Measurements from ENCODE around the gene PLPPR3.
A peak's percentile ranks its signal among the peaks of the same experiment; 100 is the strongest.

Gene PLPPR3

GRCh38 chr19:867301-867793 is 45.6 kb upstream of the PLPPR3 start:
- H3K9me3 ChIP-seq (ENCODE audit: insufficient read depth, low read length) = no peaks in the 10 kb centered on the region
- no peak overlapping the region for H3K4me3 ChIP-seq (ENCODE audit: insufficient read depth, low read length, poor library complexity, severe bottlenecking)
- no peak overlapping the region for H3K4me2 ChIP-seq (ENCODE audit: low read depth, low read length, poor library complexity, severe bottlenecking)
- no peak overlapping the region for H2AFZ ChIP-seq (ENCODE audit: low read depth, low read length, severe bottlenecking)
- H3K9ac ChIP-seq (ENCODE audit: low read length) = no peak overlapping the region
- H3F3A ChIP-seq (ENCODE audit: insufficient read depth) = no peaks in the 10 kb centered on the region
- H3K27me3 ChIP-seq (ENCODE audit: low read length) = no peaks in the 10 kb centered on the region
- no peak for TF ChIP-seq EZH2phosphoT487 (conservative IDR thresholded peaks at IDR 0.05; ENCODE audit: low read length)
- no peak for TF ChIP-seq CTCF (IDR thresholded peaks at IDR 0.05; ENCODE audit: insufficient read depth, low read length, poor library complexity, severe bottlenecking)
- no peaks in the 10 kb centered on the region for H3K9me2 ChIP-seq (replicated peaks; ENCODE audit: insufficient read depth, low read length)
- no peaks in the 10 kb centered on the region for H3K36me3 ChIP-seq (ENCODE audit: low read length)
- no peaks in the 10 kb centered on the region for H4K20me1 ChIP-seq (ENCODE audit: low read depth, low read length)
- H3K27ac ChIP-seq (ENCODE audit: low read depth, low read length) = no peak overlapping the region
- H3K79me2 ChIP-seq (ENCODE audit: insufficient read depth, low read length) = no peaks in the 10 kb centered on the region

GRCh38 chr19:866769-867300 is 45.1 kb upstream of the PLPPR3 start:
- H3K9me2 ChIP-seq (replicated peaks; ENCODE audit: insufficient read depth, low read length) = no peaks in the 10 kb centered on the region
- no peaks in the 10 kb centered on the region for H3F3A ChIP-seq (ENCODE audit: insufficient read depth)
- no peaks in the 10 kb centered on the region for H3K9me3 ChIP-seq (ENCODE audit: insufficient read depth, low read length)
- H4K20me1 ChIP-seq (ENCODE audit: low read depth, low read length) = no peaks in the 10 kb centered on the region
- no peak overlapping the region for H3K4me3 ChIP-seq (ENCODE audit: insufficient read depth, low read length, poor library complexity, severe bottlenecking)
- H3K27ac ChIP-seq (ENCODE audit: low read depth, low read length) = no peak overlapping the region
- no peaks in the 10 kb centered on the region for H3K79me2 ChIP-seq (ENCODE audit: insufficient read depth, low read length)
- TF ChIP-seq EZH2phosphoT487 (conservative IDR thresholded peaks at IDR 0.05; ENCODE audit: low read length) (no peak), CTCF (IDR thresholded peaks at IDR 0.05; ENCODE audit: insufficient read depth, low read length, poor library complexity, severe bottlenecking) (no peak)
- H3K4me2 ChIP-seq (ENCODE audit: low read depth, low read length, poor library complexity, severe bottlenecking) = no peak overlapping the region
- H3K9ac ChIP-seq (ENCODE audit: low read length) = no peak overlapping the region
- no peak overlapping the region for H2AFZ ChIP-seq (ENCODE audit: low read depth, low read length, severe bottlenecking)
- no peaks in the 10 kb centered on the region for H3K27me3 ChIP-seq (ENCODE audit: low read length)
- H3K36me3 ChIP-seq (ENCODE audit: low read length) = no peaks in the 10 kb centered on the region

GRCh38 chr19:863315-863620 is 41.5 kb upstream of the PLPPR3 start:
- H3K9me2 ChIP-seq (replicated peaks; ENCODE audit: insufficient read depth, low read length) = no peaks in the 10 kb centered on the region
- no peaks in the 10 kb centered on the region for H3F3A ChIP-seq (ENCODE audit: insufficient read depth)
- H3K36me3 ChIP-seq (ENCODE audit: low read length) = no peaks in the 10 kb centered on the region
- no peaks in the 10 kb centered on the region for H3K79me2 ChIP-seq (ENCODE audit: insufficient read depth, low read length)
- no peaks in the 10 kb centered on the region for H3K27me3 ChIP-seq (ENCODE audit: low read length)
- TF ChIP-seq EZH2phosphoT487 (conservative IDR thresholded peaks at IDR 0.05; ENCODE audit: low read length) (no peak), CTCF (IDR thresholded peaks at IDR 0.05; ENCODE audit: insufficient read depth, low read length, poor library complexity, severe bottlenecking) (no peak)
- no peak overlapping the region for H2AFZ ChIP-seq (ENCODE audit: low read depth, low read length, severe bottlenecking)
- H3K4me2 ChIP-seq (ENCODE audit: low read depth, low read length, poor library complexity, severe bottlenecking) = peak overlapping the region; percentile 41
- H3K9ac ChIP-seq (ENCODE audit: low read length) = no peak overlapping the region
- no peak overlapping the region for H3K27ac ChIP-seq (ENCODE audit: low read depth, low read length)
- H3K9me3 ChIP-seq (ENCODE audit: insufficient read depth, low read length) = no peaks in the 10 kb centered on the region
- H3K4me3 ChIP-seq (ENCODE audit: insufficient read depth, low read length, poor library complexity, severe bottlenecking) = no peak overlapping the region
- no peaks in the 10 kb centered on the region for H4K20me1 ChIP-seq (ENCODE audit: low read depth, low read length)

Data from SU-DHL-6 (cell line).